OCI-LY3 (cell line): ENCODE data around the gene RFPL3.
"Not testable (repeated sequence)": the region's sequence is repeated elsewhere in the genome, so short reads cannot be mapped to it uniquely, and the experiment has no call there.

Experiments used
- H2AFZ ChIP-seq: fragments of 200-600, 300-600 bp; shearing (Covaris generic); 2 replicates; pipeline ENCODE4 v1.6.0; 2014; ENCODE audit warnings: antibody characterized with exemption, low read depth, low read length
- H3K27ac ChIP-seq: fragments of 200-600, 300-600 bp; sonication (generic); 2 replicates; pipeline ENCODE4 v1.5.1; 2014; ENCODE audit warnings: mild to moderate bottlenecking, low read length, moderate library complexity, mixed read lengths
- H3K27me3 ChIP-seq: fragments of 200-600, 300-600 bp; sonication (generic); 2 replicates; pipeline ENCODE4 v1.6.1; 2014; ENCODE audit warnings: low read depth, low read length, mixed read lengths
- H3K36me3 ChIP-seq: fragments of 200-600, 300-600 bp; sonication (generic); replicated peaks from 2 replicates; pipeline ENCODE3; 2014; ENCODE audit warnings: low read depth, low read length, mixed read lengths
- H3K4me1 ChIP-seq: fragments of 300-600, 200-600 bp; sonication (generic); 2 replicates; pipeline ENCODE4 v1.6.1; 2014; ENCODE audit warnings: low read length, mixed read lengths
- H3K4me2 ChIP-seq: fragments of 200-600, 300-600 bp; sonication (generic); 2 replicates; pipeline ENCODE4 v1.6.1; 2014; ENCODE audit warnings: low read length, mixed read lengths
- H3K4me3 ChIP-seq: fragments of 300-600, 200-600 bp; sonication (generic); 2 replicates; pipeline ENCODE4 v1.5.1; 2014; ENCODE audit warnings: antibody characterized with exemption, mild to moderate bottlenecking, low read length, moderate library complexity
- H3K79me2 ChIP-seq: fragments of 300-600, 200-600 bp; shearing (Covaris generic); 2 replicates; pipeline ENCODE4 v1.6.1; 2014; ENCODE audit warnings: mild to moderate bottlenecking, low read length, mixed read lengths
- H3K9ac ChIP-seq: fragments of 300-600, 200-600 bp; shearing (Covaris generic); 2 replicates; pipeline ENCODE4 v1.6.0; 2014; ENCODE audit warnings: mild to moderate bottlenecking, low read length, moderate library complexity
- H3K9me3 ChIP-seq: fragments of 200-600, 300-600 bp; shearing (Covaris generic); 2 replicates; pipeline ENCODE4 v1.6.1; 2014; ENCODE audit warnings: low read length, mixed read lengths; ENCODE audit not compliant: insufficient read depth
- H4K20me1 ChIP-seq: fragments of 200-600, 300-600 bp; sonication (generic); 2 replicates; pipeline ENCODE4 v1.6.1; 2016; ENCODE audit warnings: low read length, mixed read lengths; ENCODE audit not compliant: insufficient read depth
- CTCF ChIP-seq: fragments of 200-600, 300-600 bp; sonication (generic); IDR thresholded peaks from 2 replicates; pipeline ENCODE4 v1.5.1; 2014; ENCODE audit warnings: antibody characterized with exemption, low read length, low read depth
- EZH2phosphoT487 ChIP-seq: fragments of 200-600 bp; shearing (Covaris generic); IDR thresholded peaks from 2 replicates; pipeline ENCODE4 v1.6.1; 2018; ENCODE audit warnings: antibody characterized with exemption, mixed run types, low read depth

RFPL3 gene

GRCh38 chr22:32342977-32343376, 14.7 kb upstream of the RFPL3 start:
- TF ChIP-seq EZH2phosphoT487 (no peak), CTCF (no peak)
- H3K9ac ChIP-seq: no peak overlapping the region
- H4K20me1 ChIP-seq: no peaks in the 10 kb centered on the region

GRCh38 chr22:32343941-32344340, 13.7 kb upstream of the RFPL3 start:
- Histone ChIP-seq H3K36me3 (no peaks in the 10 kb centered on the region), H3K27ac (no peak overlapping the region), H3K79me2 (no peaks in the 10 kb centered on the region), H3K4me3 (no peak overlapping the region), H4K20me1 (no peaks in the 10 kb centered on the region), H3K27me3 (peaks cover 41% of the 10 kb centered on the region), H3K4me2 (no peak overlapping the region), H3K9me3 (no peaks in the 10 kb centered on the region), H2AFZ (no peak overlapping the region), H3K9ac (no peak overlapping the region), H3K4me1 (no peaks in the 10 kb centered on the region)
- no peak for TF ChIP-seq EZH2phosphoT487
- no peak for TF ChIP-seq CTCF

More at GRCh38 chr22:32342977-32343376, 14.7 kb upstream of the RFPL3 start:
- Histone ChIP-seq H3K4me1 (no peaks in the 10 kb centered on the region), H3K79me2 (no peaks in the 10 kb centered on the region), H3K27ac (no peak overlapping the region), H3K9me3 (no peaks in the 10 kb centered on the region), H2AFZ (no peak overlapping the region), H3K4me2 (no peak overlapping the region), H3K4me3 (no peak overlapping the region), H3K27me3 (peaks cover 41% of the 10 kb centered on the region), H3K36me3 (no peaks in the 10 kb centered on the region)

GRCh38 chr22:32348031-32348611, 9.5 kb upstream of the RFPL3 start:
- Histone ChIP-seq H3K9me3 (no peaks in the 10 kb centered on the region), H3K36me3 (no peaks in the 10 kb centered on the region), H3K9ac (no peak overlapping the region), H3K4me3 (no peak overlapping the region), H3K4me2 (no peak overlapping the region), H4K20me1 (no peaks in the 10 kb centered on the region), H3K27me3 (peaks cover 27% of the 10 kb centered on the region), H3K27ac (no peak overlapping the region), H2AFZ (no peak overlapping the region), H3K4me1 (no peaks in the 10 kb centered on the region), H3K79me2 (no peaks in the 10 kb centered on the region)
- TF ChIP-seq CTCF (no peak), EZH2phosphoT487 (no peak)

- H4K20me1 ChIP-seq: not testable (repeated sequence)
Observed at GRCh38 chr22:32351875-32352274, 5.8 kb upstream of the RFPL3 start.

GRCh38 chr22:32352681-32353080, 5.0 kb upstream of the RFPL3 start:
- Histone ChIP-seq H3K27ac (no peak overlapping the region), H3K4me2 (no peak overlapping the region)

More at GRCh38 chr22:32351875-32352274, 5.8 kb upstream of the RFPL3 start:
- H3K27me3 ChIP-seq, H3K4me1 ChIP-seq, H3K4me3 ChIP-seq, H3K9ac ChIP-seq, H3K9me3 ChIP-seq, H3K27ac ChIP-seq, H3K4me2 ChIP-seq, H2AFZ ChIP-seq, H3K36me3 ChIP-seq, H3K79me2 ChIP-seq: not testable (repeated sequence)

More at GRCh38 chr22:32352681-32353080, 5.0 kb upstream of the RFPL3 start:
- Histone ChIP-seq H3K9me3 (no peaks in the 10 kb centered on the region), H3K79me2 (no peaks in the 10 kb centered on the region), H3K36me3 (no peaks in the 10 kb centered on the region), H3K4me1 (no peaks in the 10 kb centered on the region), H3K9ac (no peak overlapping the region), H3K27me3 (no peaks in the 10 kb centered on the region), H3K4me3 (no peak overlapping the region), H4K20me1 (no peaks in the 10 kb centered on the region), H2AFZ (no peak overlapping the region)
- TF ChIP-seq CTCF: no peak
- no peak for TF ChIP-seq EZH2phosphoT487
